NB4 (cell line): Measurements from ENCODE around the gene TWF1.

Experiments used
- CTCF ChIP-seq: IDR thresholded peaks from one replicate; pipeline ENCODE4 v1.5.1; 2012; ENCODE audit warnings: low read depth, low read length
- MAX ChIP-seq: IDR thresholded peaks from 2 replicates; pipeline ENCODE4 v1.6.1; 2011; ENCODE audit warnings: low read depth, low read length

GRCh38 chr12:43832463-43833168, 26.5 kb upstream of the TWF1 start:
- TF ChIP-seq MAX (peak; percentile 47; the same call in 1 of the 2 replicates), CTCF (no peak)
